AG04450 (cell line): Measurements from ENCODE around the gene BCL3. TPM values are rescaled to one million over a fixed set of nuclear protein-coding genes. Genes with fewer than 3 reads are reported as not detected.

Experiments used
- CTCF ChIA-PET: fragments of 300-600, 350-600 bp; formaldehyde crosslinking; extraction: SDS; loops from one replicate; lab custom pipeline; 2022; ENCODE audit warnings: antibody characterized with exemption, inconsistent platforms; lab: Charles Lee
- POLR2A ChIA-PET: fragments of 350-600 bp; formaldehyde crosslinking; extraction: SDS; loops from one replicate; lab custom pipeline; 2021; ENCODE audit warnings: antibody characterized with exemption, inconsistent platforms; lab: Yijun Ruan, JAX
- DNase-seq: peaks from one replicate; pipeline ENCODE4 v3.0.0-alpha.2; 2011; ENCODE audit warnings: low read depth, low spot score
- H3K27ac ChIP-seq: one replicate; pipeline ENCODE4 v1.5.1; 2012; ENCODE audit warnings: low read depth, low read length, control low read depth
- H3K27me3 ChIP-seq: one replicate; pipeline ENCODE4 v1.6.0; 2012; ENCODE audit warnings: low read length; ENCODE audit not compliant: control insufficient read depth, insufficient read depth
- H3K4me3 ChIP-seq: 2 replicates; pipeline ENCODE4 v1.5.1; 2011; ENCODE audit warnings: mild to moderate bottlenecking, low read depth, low read length, control low read depth
- H3K9me3 ChIP-seq: 2 replicates; pipeline ENCODE4 v1.5.1; 2012; ENCODE audit warnings: low read length; ENCODE audit not compliant: control insufficient read depth, insufficient read depth
- CTCF ChIP-seq: IDR thresholded peaks from 2 replicates; pipeline ENCODE4 v1.5.1; 2011; ENCODE audit warnings: low read depth, low read length, control low read depth, inconsistent platforms
- polyA plus RNA-seq: library from polyadenylated mRNA; depleted of rRNA; stranded (reverse); fragments of >200 nt; gene quantifications from 2 replicates; pipeline ENCODE4 v1.2.3, GENCODE V29; 2011

The BCL3 gene
- polyA plus RNA-seq, 1 experiment, result 5.6 TPM

GRCh38 chr19:44735011-44735410 lies 13.5 kb upstream of the BCL3 start:
- ChIA-PET CTCF (no interaction called here), POLR2A (no interaction called here)
- TF ChIP-seq CTCF, result no peak
- Histone ChIP-seq H3K27me3 (no peaks in the 10 kb centered on the region), H3K4me3 (no peak overlapping the region), H3K9me3 (no peaks in the 10 kb centered on the region), H3K27ac (no peak overlapping the region)
- DNase-seq, result no peak

DNA sequence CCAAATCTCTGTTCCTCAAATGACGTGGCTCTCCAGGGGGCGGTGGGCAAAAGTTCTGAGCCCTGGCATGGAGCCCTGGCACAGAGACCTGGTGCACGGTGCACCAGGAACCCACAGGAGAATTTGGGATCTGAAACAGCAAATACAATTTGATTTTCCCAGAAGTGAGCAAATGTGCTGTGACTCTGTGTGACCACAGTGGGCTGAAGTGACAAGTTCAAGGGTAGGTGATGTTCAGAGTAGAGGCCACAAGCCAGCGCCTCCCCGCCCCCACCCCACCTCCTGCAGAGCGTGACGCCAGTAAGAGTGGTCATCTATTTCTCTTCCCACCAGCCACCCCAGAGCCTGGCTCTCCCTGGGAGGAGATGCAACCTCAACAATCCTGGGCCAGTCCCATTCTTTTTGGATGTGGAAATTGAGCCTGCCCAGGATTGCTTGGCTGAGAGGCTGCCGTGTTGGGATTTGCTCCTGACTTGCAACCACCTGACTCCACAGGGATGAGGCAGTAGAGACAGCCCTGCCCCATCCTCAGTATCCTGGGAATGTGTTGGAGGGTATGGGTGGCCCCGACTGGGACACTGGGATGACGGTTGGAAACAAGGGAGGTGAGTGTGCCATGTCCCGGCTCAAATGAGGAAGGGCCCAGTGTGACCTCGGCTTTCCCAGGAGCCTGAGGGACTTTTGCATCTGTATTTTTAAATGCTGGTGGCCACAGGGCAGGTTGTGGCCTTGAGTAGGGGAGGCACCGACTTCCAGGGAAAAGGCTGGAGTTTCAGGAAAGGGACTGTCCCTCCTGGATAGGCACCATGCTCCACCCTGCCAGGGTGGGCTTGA lies 11.1 kb upstream of the BCL3 start:
- Histone ChIP-seq H3K27me3 (no peaks in the 10 kb centered on the region), H3K4me3 (no peak overlapping the region), H3K27ac (no peak overlapping the region), H3K9me3 (no peaks in the 10 kb centered on the region)
- ChIA-PET CTCF (interaction anchor here (1.1 to 2.3 kb wide), 3 partner anchors 13 to 33 kb away, joined by 4 to 18 read pairs (median 8); no protein-coding TSS in a partner anchor), POLR2A (no interaction called here)
- TF ChIP-seq CTCF, result no peak
- no peak for DNase-seq

DNA sequence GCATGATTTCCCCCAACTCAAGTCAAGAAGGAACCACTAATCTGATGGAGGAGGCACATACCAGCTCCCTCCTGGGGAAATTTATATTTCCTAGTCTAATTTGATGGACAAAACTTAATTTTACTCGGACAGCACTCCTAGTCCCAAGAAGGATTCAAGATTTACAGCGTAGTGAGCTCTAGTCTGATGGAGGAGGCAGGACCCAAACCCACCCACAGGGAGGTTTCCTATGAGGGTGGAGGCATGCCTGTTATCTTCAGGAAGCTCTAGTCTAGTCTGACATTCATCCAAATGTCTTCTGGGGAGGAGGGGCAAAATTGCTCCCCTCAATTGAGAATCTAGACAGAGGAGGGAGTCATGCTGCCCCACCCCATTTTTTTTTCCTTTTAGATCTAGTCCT lies 10.4 kb upstream of the BCL3 start:
- H3K4me3 ChIP-seq, result no peak overlapping the region
- H3K9me3 ChIP-seq, result no peaks in the 10 kb centered on the region
- H3K27me3 ChIP-seq, result no peaks in the 10 kb centered on the region
- no peak for TF ChIP-seq CTCF
- ChIA-PET POLR2A (no interaction called here), CTCF (interaction anchor here (1.1 to 2.4 kb wide), 3 partner anchors 14 to 108 kb away, joined by 4 to 18 read pairs (median 8); partner anchors contain the start of gene NECTIN2)
- DNase-seq, result no peak
- no peak overlapping the region for H3K27ac ChIP-seq

GRCh38 chr19:44738603-44739558 lies 9.6 kb upstream of the BCL3 start:
- POLR2A ChIA-PET, result interaction anchor here (0.5 to 0.6 kb wide), 2 partner anchors 22 to 110 kb away, joined by 3 to 4 read pairs; no protein-coding TSS in a partner anchor
- H3K9me3 ChIP-seq, result no peaks in the 10 kb centered on the region
- H3K27ac ChIP-seq, result no peak overlapping the region
- no peak for DNase-seq
- no peak overlapping the region for H3K4me3 ChIP-seq
- no peak for TF ChIP-seq CTCF
- no peaks in the 10 kb centered on the region for H3K27me3 ChIP-seq
- CTCF ChIA-PET, result interaction anchor here (0.6 to 7.1 kb wide), 5 partner anchors 15 to 107 kb away, joined by 4 to 33 read pairs (median 8); partner anchors contain the start of gene NECTIN2
